B cell (primary cell): ENCODE data around the gene SREBF1. TPM values are rescaled to one million over a fixed set of nuclear protein-coding genes. Genes with fewer than 3 reads are reported as not detected.

ENCODE experiments used
- ATAC-seq: fragments of 200-7000 bp; cut with Tn5 transposase; one replicate; pipeline ENCODE4 v1.10.0; 2021; ENCODE audit warnings: low read depth, mild to moderate bottlenecking, moderate number of reproducible peaks, moderate library complexity
- CTCF ChIA-PET: fragments of 350-600 bp; sonication (Branson Sonifier 250); formaldehyde crosslinking; loops from one replicate; lab custom pipeline; 2021; ENCODE audit warnings: antibody characterized with exemption, inconsistent platforms; lab: Charles Lee
- POLR2A ChIA-PET: fragments of 350-600 bp; sonication (Branson Sonifier 250); formaldehyde crosslinking; loops from one replicate; lab custom pipeline; 2021; ENCODE audit warnings: antibody characterized with exemption; lab: Charles Lee
- DNase-seq: peaks from one replicate; pipeline ENCODE4 v3.0.0; 2013
- H2AFZ ChIP-seq: 2 replicates; pipeline ENCODE4 v1.6.1; 2012; ENCODE audit warnings: mild to moderate bottlenecking, low read depth, low read length; ENCODE audit not compliant: insufficient read depth, poor library complexity, severe bottlenecking
- H3K27ac ChIP-seq, 2 donors: 1 replicate in 1 of 2; 2 replicates in 1 of 2; pipeline ENCODE4 v1.5.1; 2012 to 2013; ENCODE audit warnings: low read length in 2 of 2, mild to moderate bottlenecking in 2 of 2, moderate library complexity in 1 of 2
- H3K27me3 ChIP-seq, 4 experiments: fragments of 200-600 bp in 1 of 4; sonication (generic) in 1 of 4; replicated peaks in 1 of 4; 1 replicate in 2 of 4; 2 replicates in 2 of 4; pipeline versions ENCODE4 v1.6.1 to v1.7.0; 2013 to 2016; ENCODE audit warnings: low read length in 3 of 4, mild to moderate bottlenecking in 2 of 4, mixed read lengths in 1 of 4, moderate library complexity in 1 of 4; ENCODE audit not compliant: insufficient read depth in 4 of 4, control insufficient read depth in 3 of 4; ENCODE audit errors: control extremely low read depth in 1 of 4
- H3K36me3 ChIP-seq, 2 experiments: replicated peaks in 1 of 2; 1 replicate in 1 of 2; 2 replicates in 1 of 2; pipeline versions ENCODE4 v1.6.1 to v1.7.1; 2013; ENCODE audit warnings: low read length in 1 of 2; ENCODE audit not compliant: insufficient read depth in 2 of 2, control insufficient read depth in 1 of 2; ENCODE audit errors: control extremely low read depth in 1 of 2, extremely low read depth in 1 of 2
- H3K4me1 ChIP-seq, 2 donors: fragments of 200-600 bp in 1 of 2; sonication (generic) in 1 of 2; 1 replicate in 1 of 2; 2 replicates in 1 of 2; pipeline versions ENCODE4 v1.5.1 to v1.6.1; 2013 to 2017; ENCODE audit warnings: low read length in 2 of 2; ENCODE audit not compliant: control insufficient read depth in 2 of 2, insufficient read depth in 2 of 2
- H3K4me2 ChIP-seq: replicated peaks from 2 replicates; pipeline ENCODE3; 2012; ENCODE audit warnings: mild to moderate bottlenecking, low read depth, low read length; ENCODE audit not compliant: poor library complexity, severe bottlenecking
- H3K4me3 ChIP-seq, 5 experiments: fragments of 200-600 bp in 1 of 5; sonication (generic) in 1 of 5; 1 replicate in 3 of 5; 2 replicates in 2 of 5; pipeline versions ENCODE4 v1.5.1 to v1.7.0; 2011 to 2016; ENCODE audit warnings: low read length in 4 of 5, mild to moderate bottlenecking in 4 of 5, low read depth in 2 of 5, control low read depth in 1 of 5, moderate library complexity in 1 of 5; ENCODE audit not compliant: insufficient read depth in 1 of 5; ENCODE audit errors: control extremely low read depth in 1 of 5, extremely low read depth in 1 of 5
- H3K79me2 ChIP-seq: fragments of 200-600 bp; sonication (generic); one replicate; pipeline ENCODE4 v1.6.0; 2016; ENCODE audit warnings: low read length; ENCODE audit not compliant: control insufficient read depth, insufficient read depth
- H3K9ac ChIP-seq: fragments of 200-600 bp; sonication (generic); 2 replicates; pipeline ENCODE4 v1.6.1; 2017; ENCODE audit warnings: mild to moderate bottlenecking, low read length, moderate library complexity
- H3K9me3 ChIP-seq, 3 donors: one replicate each; pipeline versions ENCODE4 v1.6.1 to v1.7.1; 2013; ENCODE audit warnings: low read length in 2 of 3; ENCODE audit not compliant: control insufficient read depth in 2 of 3, insufficient read depth in 1 of 3; ENCODE audit errors: control extremely low read depth in 1 of 3
- H4K20me1 ChIP-seq: 2 replicates; pipeline ENCODE4 v1.6.0; 2012; ENCODE audit warnings: mild to moderate bottlenecking, low read length; ENCODE audit not compliant: insufficient read depth, control insufficient read depth, poor library complexity, severe bottlenecking
- H3K27ac Mint-ChIP-seq: one replicate; pipeline ENCODE4 v1.8.0; 2021; ENCODE audit warnings: mixed read lengths
- H3K27me3 Mint-ChIP-seq: one replicate; pipeline ENCODE4 v1.8.0; 2021; ENCODE audit warnings: mixed read lengths
- H3K4me1 Mint-ChIP-seq: one replicate; pipeline ENCODE4 v1.8.0; 2021; ENCODE audit warnings: mixed read lengths
- H3K4me3 Mint-ChIP-seq: one replicate; pipeline ENCODE4 v1.8.0; 2021; ENCODE audit warnings: mixed read lengths
- H3K9me3 Mint-ChIP-seq: one replicate; pipeline ENCODE4 v1.8.0; 2022; ENCODE audit warnings: mixed read lengths; ENCODE audit not compliant: insufficient read depth
- CTCF ChIP-seq: fragments of 200-600 bp; IDR thresholded peaks from one replicate; pipeline ENCODE4 v1.8.0; 2022; ENCODE audit warnings: antibody characterized with exemption, mild to moderate bottlenecking
- EZH2 ChIP-seq: IDR thresholded peaks from 2 replicates; pipeline ENCODE4 v1.6.1; 2012; ENCODE audit warnings: borderline replicate concordance, low read depth, mild to moderate bottlenecking, moderate library complexity, low read length; ENCODE audit not compliant: insufficient read depth, poor library complexity, severe bottlenecking
- WGBS: methylation state at CpG from one replicate; pipeline ENCODE4 v1.1.5; 2013; ENCODE audit warnings: missing lambda C conversion rate; ENCODE audit not compliant: insufficient coverage; 5-methylcytosine and 5-hydroxymethylcytosine counted together
- intact Hi-C: fragments of 100-400 bp; cut with micrococcal nuclease; formaldehyde crosslinking; loops from one replicate; pipeline ENCODE4 v1.10.0; 2022
- polyA plus RNA-seq: library from polyadenylated mRNA; depleted of rRNA; stranded (reverse); fragments of >200 nt; gene quantifications from 2 replicates; pipeline ENCODE4 v1.2.3, GENCODE V29; 2012
- total RNA-seq, 2 donors: library from RNA; stranded (reverse); fragments of 120-200 nt in 1 of 2; gene quantifications; 1 replicate in 1 of 2; 2 replicates in 1 of 2; pipeline versions ENCODE4 v1.2.3 to v1.2.4, GENCODE V29; 2013 to 2022

SREBF1 gene
- total and polyA plus RNA-seq, 2 donors (not counting 1 experiment from before 2014, with no cell fraction given): 21.6 to 34.9 TPM

DNA sequence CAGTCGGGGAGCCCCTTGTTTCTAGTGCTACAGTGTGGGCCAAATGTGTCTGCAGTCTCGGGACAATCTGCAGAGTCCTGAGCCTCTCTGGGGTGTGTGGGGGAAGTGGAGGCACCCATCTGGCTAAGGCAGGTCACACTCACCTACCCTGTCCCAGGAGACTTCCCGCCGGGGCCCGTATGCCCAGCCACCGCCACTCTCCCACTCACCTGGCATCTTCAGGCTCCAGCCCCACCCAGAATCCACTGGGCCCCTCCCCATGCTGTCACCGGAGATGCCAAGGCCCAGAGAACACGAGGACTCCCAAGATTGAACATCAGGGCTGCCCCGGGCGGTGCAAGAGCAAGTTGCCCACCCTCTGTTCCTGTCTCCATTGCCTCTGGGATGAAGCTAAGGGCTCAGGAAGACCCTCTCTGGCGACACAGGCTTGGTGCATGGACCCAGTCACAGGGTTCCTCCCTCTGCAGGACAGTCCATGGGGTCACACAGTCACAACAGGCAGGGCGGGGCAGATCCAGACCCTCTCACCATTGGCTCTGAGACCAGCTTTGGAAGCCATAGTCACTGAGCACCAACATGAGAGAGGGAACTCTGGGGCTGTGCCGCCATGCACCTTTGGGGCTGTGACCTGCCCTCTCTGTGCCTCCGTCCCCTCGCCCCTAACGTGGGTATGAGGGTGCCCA lies 38.1 kb downstream of the SREBF1 start:
- Histone ChIP-seq H3K4me1 (no peaks in the 10 kb centered on the region), H3K36me3 (peaks cover 0 to 17% of the 10 kb centered on the region in 2 experiments), H3K4me2 (no peak overlapping the region), H2AFZ (no peak overlapping the region), H3K4me3 (no peak overlapping the region), H3K27me3 (no peaks in the 10 kb centered on the region), H3K9ac (no peak overlapping the region), H3K9me3 (no peaks in the 10 kb centered on the region), H3K79me2 (no peaks in the 10 kb centered on the region), H4K20me1 (no peaks in the 10 kb centered on the region), H3K27ac (no peak overlapping the region)
- ATAC-seq (no peak), DNase-seq (no peak)
- no peaks in the 10 kb centered on the region for H3K9me3 Mint-ChIP-seq
- peaks cover 2% of the 10 kb centered on the region for H3K4me1 Mint-ChIP-seq
- no peak overlapping the region for H3K4me3 Mint-ChIP-seq
- ChIA-PET CTCF (no interaction called here), POLR2A (no interaction called here)
- H3K27ac Mint-ChIP-seq: no peak overlapping the region
- TF ChIP-seq CTCF (no peak), EZH2 (no peak)
- 95% methylated on average over 11 of the region's 16 CpGs for WGBS
- no peaks in the 10 kb centered on the region for H3K27me3 Mint-ChIP-seq
- intact Hi-C loops: no loop called here

- Histone ChIP-seq H3K36me3 (peaks cover 0 to 17% of the 10 kb centered on the region in 2 experiments), H3K9me3 (no peaks in the 10 kb centered on the region), H3K9ac (no peak overlapping the region), H4K20me1 (no peaks in the 10 kb centered on the region), H3K27ac (no peak overlapping the region), H2AFZ (no peak overlapping the region), H3K4me2 (no peak overlapping the region), H3K4me3 (no peak overlapping the region), H3K27me3 (no peaks in the 10 kb centered on the region), H3K79me2 (no peaks in the 10 kb centered on the region), H3K4me1 (peaks cover 0 to 2% of the 10 kb centered on the region in 2 donors)
- Mint-ChIP-seq H3K4me1 (peaks cover 3% of the 10 kb centered on the region), H3K4me3 (no peak overlapping the region), H3K27me3 (no peaks in the 10 kb centered on the region), H3K27ac (no peak overlapping the region), H3K9me3 (no peaks in the 10 kb centered on the region)
- ChIA-PET POLR2A (no interaction called here), CTCF (no interaction called here)
- intact Hi-C loops: no loop called here
- WGBS: 96% methylated on average over 25 of the region's 25 CpGs
- TF ChIP-seq CTCF: no peak
- TF ChIP-seq EZH2: no peak
- DNase-seq: no peak
- no peak for ATAC-seq
Observed at GRCh38 chr17:17798010-17798556, 38.7 kb downstream of the SREBF1 start.
